SH-SY5Y (cell line): ENCODE measurements around the gene C19orf81.

ENCODE experiments used
- GATA2 ChIP-seq: IDR thresholded peaks from 2 replicates; pipeline ENCODE4 v1.6.1; 2011; ENCODE audit warnings: mild to moderate bottlenecking, low read depth, low read length
- GATA3 ChIP-seq: IDR thresholded peaks from 2 replicates; pipeline ENCODE4 v1.6.1; 2011; ENCODE audit warnings: low read depth, mild to moderate bottlenecking, low read length, moderate library complexity

DNA sequence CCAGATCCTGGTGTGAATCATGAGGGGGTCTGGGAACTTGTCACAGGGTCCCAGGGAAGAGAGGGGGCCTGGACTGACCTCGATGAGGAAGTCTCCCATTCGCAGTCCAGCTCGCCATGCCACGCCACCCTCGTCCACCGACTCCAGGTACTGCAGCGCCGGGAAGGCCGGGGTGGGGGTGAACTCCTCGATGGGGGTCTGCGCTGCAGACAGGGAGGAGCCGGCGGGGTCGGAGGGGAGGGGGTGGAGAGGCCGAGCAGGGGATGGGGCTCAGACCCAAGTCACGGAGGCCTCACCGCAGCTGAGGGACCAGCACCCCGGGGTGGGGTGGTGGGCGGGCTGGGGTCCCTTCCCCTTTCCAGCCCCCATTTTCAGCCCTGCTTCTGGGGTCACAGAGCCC is 39.5 kb downstream of the C19orf81 start:
- TF ChIP-seq GATA2: no peak
- no peak for TF ChIP-seq GATA3
